Measurements from ENCODE around the gene MOG. TPM values are rescaled to one million over a fixed set of nuclear protein-coding genes. Genes with fewer than 3 reads are reported as not detected.

MOG gene
- total and polyA plus RNA-seq, 4 donors, result not detected

GRCh38 chr6:29709188-29709587, 52.3 kb downstream of the MOG start:
- TF ChIP-seq ZBTB33 (IDR thresholded peaks at IDR 0.05) (no peak), SP1 (IDR thresholded peaks at IDR 0.05) (no peak), ATF3 (IDR thresholded peaks at IDR 0.05) (no peak), FOXA1 (IDR thresholded peaks at IDR 0.05) (no peak), HNF4G (IDR thresholded peaks at IDR 0.05) (no peak), YY1 (IDR thresholded peaks at IDR 0.05) (no peak), MAX (IDR thresholded peaks at IDR 0.05) (no peak), RXRA (IDR thresholded peaks at IDR 0.05) (no peak), HNF4A (conservative IDR thresholded peaks at IDR 0.05) (no peak), EGR1 (IDR thresholded peaks at IDR 0.05; ENCODE audit: low read depth in 2 of 2) (no peak), JUND (IDR thresholded peaks at IDR 0.05) (no peak), REST (IDR thresholded peaks at IDR 0.05) (no peak), GABPA (IDR thresholded peaks at IDR 0.05 in 1 of 2, conservative IDR thresholded peaks at IDR 0.05 in 1 of 2) (no peak), CTCF (IDR thresholded peaks at IDR 0.05; ENCODE audit: low read depth, low read length, missing input control) (no peak), NR2F2 (IDR thresholded peaks at IDR 0.05) (no peak), RAD21 (IDR thresholded peaks at IDR 0.05) (no peak)
- 55% methylated on average over 4 of the region's 4 CpGs for WGBS
- Histone ChIP-seq H3K36me3 (ENCODE audit: control insufficient read depth in 4 of 4, insufficient read depth in 3 of 4, low read depth in 1 of 4, low read length in 3 of 4) (no peaks in the 10 kb centered on the region), H3K27me3 (ENCODE audit: control insufficient read depth in 4 of 4, insufficient read depth in 4 of 4, low read length in 3 of 4) (no peaks in the 10 kb centered on the region), H3K9ac (ENCODE audit: low read depth in 1 of 2, low read length in 2 of 2) (no peak overlapping the region), H3K27ac (ENCODE audit: low read depth in 1 of 2, low read length in 2 of 2) (no peak overlapping the region), H3K4me1 (ENCODE audit: control insufficient read depth in 4 of 4, insufficient read depth in 4 of 4, low read length in 3 of 4) (peaks cover 0 to 14% (median 10%) of the 10 kb centered on the region in 4 donors), H3K4me3 (ENCODE audit: low read depth in 1 of 3, low read length in 3 of 3) (no peak overlapping the region), H3K9me3 (ENCODE audit: control insufficient read depth in 4 of 4, low read length in 3 of 4) (no peaks in the 10 kb centered on the region)
- DNase-seq (ENCODE audit: low spot score), result no peak

Measured in liver (tissue), 9 donors.